ENCODE measurements around the gene MAD1L1. TPM values are rescaled to one million over a fixed set of nuclear protein-coding genes. Genes with fewer than 3 reads are reported as not detected.
"Not testable (repeated sequence)": the region's sequence is repeated elsewhere in the genome, so short reads cannot be mapped to it uniquely, and the experiment has no call there.

Gene MAD1L1
- total RNA-seq, 1 experiment from 2014 or later = 184 TPM

GRCh38 chr7:1827521-1827981 lies 405.2 kb downstream of the MAD1L1 start:
- DNase-seq (ENCODE audit: low read depth) = not testable (repeated sequence)

- DNase-seq (ENCODE audit: low read depth) = not testable (repeated sequence)
Measured at GRCh38 chr7:1826931-1827330, 405.8 kb downstream of the MAD1L1 start.

- no peak for DNase-seq (ENCODE audit: low read depth)
Measured at GRCh38 chr7:1825897-1826741, 406.6 kb downstream of the MAD1L1 start.

GRCh38 chr7:1825647-1825896 lies 407.2 kb downstream of the MAD1L1 start:
- DNase-seq (ENCODE audit: low read depth) = not testable (repeated sequence)

GRCh38 chr7:1824882-1825646 lies 407.7 kb downstream of the MAD1L1 start:
- DNase-seq (ENCODE audit: low read depth) = not testable (repeated sequence)

- DNase-seq (ENCODE audit: low read depth) = not testable (repeated sequence)
Measured at GRCh38 chr7:1824151-1824881, 408.4 kb downstream of the MAD1L1 start.

GRCh38 chr7:1823376-1824150 lies 409.2 kb downstream of the MAD1L1 start:
- DNase-seq (ENCODE audit: low read depth) = no peak

- no peak for DNase-seq (ENCODE audit: low read depth)
Measured at GRCh38 chr7:1819259-1819841, 413.4 kb downstream of the MAD1L1 start.

GRCh38 chr7:1818575-1819258 lies 414.0 kb downstream of the MAD1L1 start:
- no peak for DNase-seq (ENCODE audit: low read depth)

- no peak for DNase-seq (ENCODE audit: low read depth)
Measured at GRCh38 chr7:1817061-1817712, 415.6 kb downstream of the MAD1L1 start.

- DNase-seq (ENCODE audit: low read depth) = not testable (repeated sequence)
Measured at GRCh38 chr7:1816451-1816850, 416.3 kb downstream of the MAD1L1 start.

- DNase-seq (ENCODE audit: low read depth) = not testable (repeated sequence)
Measured at GRCh38 chr7:1815551-1816281, 417.0 kb downstream of the MAD1L1 start.

- DNase-seq (ENCODE audit: low read depth) = no peak
Measured at GRCh38 chr7:1815051-1815481, 417.7 kb downstream of the MAD1L1 start.

GRCh38 chr7:1814089-1814811 lies 418.5 kb downstream of the MAD1L1 start:
- no peak for DNase-seq (ENCODE audit: low read depth)

- DNase-seq (ENCODE audit: low read depth) = no peak
Measured at GRCh38 chr7:1813394-1814088, 419.2 kb downstream of the MAD1L1 start.

- no peak for DNase-seq (ENCODE audit: low read depth)
Measured at GRCh38 chr7:1812509-1813393, 420.0 kb downstream of the MAD1L1 start.

Measured in HT1080 (cell line).